Dendritic cell treated with granulocyte-macrophage colony-stimulating factor and Interleukin-4, amounts not matched to agents 40 ng/mL and 50 ng/mL, for 4 days (primary cell): ENCODE data around the gene PNMA3.
"Not testable (repeated sequence)": the region's sequence is repeated elsewhere in the genome, so short reads cannot be mapped to it uniquely, and the experiment has no call there.

Source experiments
- H3K27ac Mint-ChIP-seq: one replicate; pipeline ENCODE4 v1.8.0; 2022; ENCODE audit warnings: mild to moderate bottlenecking, mixed read lengths
- H3K27me3 Mint-ChIP-seq: one replicate; pipeline ENCODE4 v1.8.0; 2022; ENCODE audit warnings: mild to moderate bottlenecking, mixed read lengths
- H3K36me3 Mint-ChIP-seq: one replicate; pipeline ENCODE4 v1.8.0; 2022; ENCODE audit warnings: low read depth, mixed read lengths
- H3K4me1 Mint-ChIP-seq: one replicate; pipeline ENCODE4 v1.8.0; 2022; ENCODE audit warnings: low read depth, mixed read lengths
- H3K4me3 Mint-ChIP-seq: one replicate; pipeline ENCODE4 v1.8.0; 2022; ENCODE audit warnings: mild to moderate bottlenecking, moderate library complexity, mixed read lengths
- H3K9me3 Mint-ChIP-seq: one replicate; pipeline ENCODE4 v1.8.0; 2022; ENCODE audit warnings: mixed read lengths
- intact Hi-C: fragments of 100-400 bp; cut with micrococcal nuclease; formaldehyde crosslinking; loops from one replicate; pipeline ENCODE4 v1.15.0; 2022

Gene PNMA3

DNA sequence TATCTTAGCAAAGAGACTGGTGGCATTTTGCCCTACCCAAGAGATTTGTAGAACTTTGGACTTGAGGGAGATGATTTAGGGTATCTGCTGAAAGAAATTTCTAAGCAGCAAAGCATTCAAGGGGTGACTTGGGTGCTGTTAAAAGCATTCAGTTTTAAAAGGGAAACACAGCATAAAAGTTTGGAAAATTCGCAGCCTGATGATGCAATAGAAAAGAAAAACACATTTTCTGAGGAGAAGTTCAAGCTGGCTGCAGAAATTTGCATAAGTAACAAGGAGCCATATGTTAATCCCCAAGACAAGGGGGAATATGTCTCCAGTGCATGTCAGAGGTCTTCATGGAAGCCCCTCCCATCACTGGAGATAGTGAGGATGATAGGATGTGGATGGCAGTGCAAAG is 48.7 kb downstream of the PNMA3 start:
- intact Hi-C loops, H3K27ac Mint-ChIP-seq, H3K27me3 Mint-ChIP-seq, H3K4me1 Mint-ChIP-seq, H3K36me3 Mint-ChIP-seq, H3K4me3 Mint-ChIP-seq: not testable (repeated sequence)
- peaks cover 37% of the 10 kb centered on the region for H3K9me3 Mint-ChIP-seq

GRCh38 chrX:153106092-153106801 is 50.0 kb downstream of the PNMA3 start:
- H3K36me3 Mint-ChIP-seq, H3K4me3 Mint-ChIP-seq, intact Hi-C loops, H3K4me1 Mint-ChIP-seq, H3K27me3 Mint-ChIP-seq, H3K27ac Mint-ChIP-seq: not testable (repeated sequence)
- H3K9me3 Mint-ChIP-seq = peaks cover 27% of the 10 kb centered on the region
